ENCODE results near the gene GDF11.

GRCh38 chr12:55698965-55699364 is 44.0 kb upstream of the GDF11 start:
- TF ChIP-seq CTCF (IDR thresholded peaks at IDR 0.05; ENCODE audit: low read depth, low read length, poor library complexity, severe bottlenecking) (no peak), EZH2phosphoT487 (IDR thresholded peaks at IDR 0.05; ENCODE audit: borderline replicate concordance, low read length) (no peak)

All from DOHH2 (cell line).